ENCODE results near the gene ORC5. TPM values are rescaled to one million over a fixed set of nuclear protein-coding genes. Genes with fewer than 3 reads are reported as not detected.
"Not testable (repeated sequence)": the region's sequence is repeated elsewhere in the genome, so short reads cannot be mapped to it uniquely, and the experiment has no call there.

Gene ORC5
- total RNA-seq, 2 donors from 2014 or later = 12.9 to 17.6 TPM

DNA sequence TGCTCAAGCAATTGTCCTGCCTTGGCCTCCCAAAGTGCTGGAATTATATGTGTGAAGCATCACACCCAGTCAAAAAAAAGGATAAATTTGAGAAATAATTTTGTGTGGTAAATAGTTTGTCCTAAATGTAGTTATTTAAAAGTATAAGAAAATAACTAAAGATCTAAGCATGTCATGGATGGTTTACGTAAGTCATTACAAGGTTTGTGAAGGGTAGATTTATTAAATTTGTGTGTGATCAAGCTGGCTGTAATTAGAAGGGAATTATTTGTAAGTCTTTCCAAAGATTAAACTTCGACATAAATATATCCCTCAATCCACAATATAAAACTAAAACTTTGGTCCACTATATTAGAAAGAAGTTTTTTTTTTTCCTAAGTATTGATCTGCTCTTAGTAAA lies 28.6 kb downstream of the ORC5 start:
- intact Hi-C loops (cut with DNase I) = no loop called here

GRCh38 chr7:104177565-104178083 lies 30.2 kb downstream of the ORC5 start:
- H3K9me3 ChIP-seq; ATAC-seq; H3K4me3 ChIP-seq; DNase-seq; intact Hi-C loops (cut with DNase I); H3K36me3 ChIP-seq (replicated peaks in 1 of 2; ENCODE audit: insufficient read depth in 1 of 2, low read depth in 2 of 2); H3K27ac ChIP-seq; H3K27me3 ChIP-seq; H3K4me1 ChIP-seq: not testable (repeated sequence)
- 94 to 97% methylated on average over 6 of the region's 6 CpGs for WGBS, 2 donors

More for the DNA sequence above, 28.6 kb downstream of the ORC5 start:
- Histone ChIP-seq H3K4me3 (no peak overlapping the region), H3K9me3 (no peaks in the 10 kb centered on the region), H3K4me1 (no peaks in the 10 kb centered on the region), H3K27ac (no peak overlapping the region), H3K36me3 (replicated peaks in 1 of 2; ENCODE audit: insufficient read depth in 1 of 2, low read depth in 2 of 2) (no peaks in the 10 kb centered on the region), H3K27me3 (no peaks in the 10 kb centered on the region)
- 92 to 99% methylated on average over 2 of the region's 2 CpGs for WGBS, 2 donors
- DNase-seq (no peak), ATAC-seq (no peak)
- TF ChIP-seq POLR2A (IDR thresholded peaks at IDR 0.05) (no peak), CTCF (IDR thresholded peaks at IDR 0.05) (no peak)

- intact Hi-C loops (cut with DNase I) = no loop called here
- ATAC-seq (no peak), DNase-seq (no peak)
- H3K4me1 ChIP-seq = no peaks in the 10 kb centered on the region
- no peak overlapping the region for H3K27ac ChIP-seq
- no peak for TF ChIP-seq POLR2A (IDR thresholded peaks at IDR 0.05)
- TF ChIP-seq CTCF (IDR thresholded peaks at IDR 0.05) = no peak
- WGBS, 2 donors = 77% methylated on average over 4 of the region's 4 CpGs
- H3K27me3 ChIP-seq = no peaks in the 10 kb centered on the region
- H3K4me3 ChIP-seq = no peak overlapping the region
- H3K36me3 ChIP-seq (replicated peaks in 1 of 2; ENCODE audit: insufficient read depth in 1 of 2, low read depth in 2 of 2) = no peaks in the 10 kb centered on the region
- no peaks in the 10 kb centered on the region for H3K9me3 ChIP-seq
Observed at GRCh38 chr7:104176332-104176731, 31.5 kb downstream of the ORC5 start.

DNA sequence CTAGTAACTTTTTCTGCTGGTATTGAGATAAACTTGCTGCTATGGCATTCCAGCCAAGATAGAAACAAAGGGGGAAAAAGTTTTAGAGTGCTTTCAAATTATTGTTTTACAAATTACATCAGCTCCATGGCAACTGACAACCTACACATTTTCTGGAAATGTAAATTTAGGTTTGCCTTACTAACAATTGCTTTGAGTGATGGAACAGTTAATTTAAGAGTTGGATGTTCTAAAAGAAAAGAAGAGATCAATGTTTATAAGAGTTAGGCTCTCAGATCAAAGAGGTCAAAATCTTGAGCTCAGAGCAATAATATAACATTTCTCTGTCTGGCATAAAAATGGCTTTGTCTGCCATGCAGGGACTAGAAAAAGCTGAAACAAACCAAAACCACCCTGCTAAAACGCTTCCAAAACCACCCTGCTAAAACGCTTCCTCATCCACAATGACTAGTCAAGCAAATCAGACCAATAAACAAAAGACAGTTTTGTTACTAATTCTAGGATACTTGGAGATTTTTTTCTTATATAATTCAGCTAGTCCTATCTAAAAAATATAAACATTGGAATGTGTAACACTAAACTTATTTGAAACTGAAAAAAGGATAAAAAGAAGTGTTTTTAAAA lies 32.3 kb downstream of the ORC5 start:
- Histone ChIP-seq H3K4me3 (no peak overlapping the region), H3K36me3 (replicated peaks in 1 of 2; ENCODE audit: insufficient read depth in 1 of 2, low read depth in 2 of 2) (no peaks in the 10 kb centered on the region), H3K27me3 (no peaks in the 10 kb centered on the region), H3K9me3 (no peaks in the 10 kb centered on the region), H3K4me1 (no peaks in the 10 kb centered on the region), H3K27ac (no peak overlapping the region)
- 80 to 90% methylated on average over 2 of the region's 2 CpGs for WGBS, 2 donors
- TF ChIP-seq POLR2A (IDR thresholded peaks at IDR 0.05) (no peak), CTCF (IDR thresholded peaks at IDR 0.05) (no peak)
- DNase-seq (no peak), ATAC-seq (no peak)
- intact Hi-C loops (cut with DNase I) = no loop called here

DNA sequence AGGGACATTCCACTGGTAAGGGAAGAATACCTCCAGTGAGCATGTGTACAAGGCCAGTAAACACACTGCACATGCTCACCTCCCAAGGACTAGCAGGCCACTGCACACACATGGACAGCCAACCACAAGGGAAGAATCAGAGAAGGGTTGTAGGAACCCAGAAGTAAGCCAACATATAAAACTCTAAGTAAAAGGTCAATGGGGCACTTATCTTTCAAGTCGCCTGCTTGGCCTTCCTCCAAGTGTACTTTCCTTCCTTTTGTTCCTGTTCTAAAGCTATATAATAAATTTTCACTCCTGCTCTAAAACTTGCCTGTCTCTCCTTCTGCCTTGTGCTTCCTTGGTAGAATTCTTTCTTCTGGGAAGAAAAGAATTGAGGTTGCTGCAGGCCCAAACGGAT lies 33.0 kb downstream of the ORC5 start:
- Histone ChIP-seq H3K4me3 (no peak overlapping the region), H3K4me1 (no peaks in the 10 kb centered on the region), H3K27ac (no peak overlapping the region), H3K9me3 (no peaks in the 10 kb centered on the region), H3K27me3 (no peaks in the 10 kb centered on the region), H3K36me3 (replicated peaks in 1 of 2; ENCODE audit: insufficient read depth in 1 of 2, low read depth in 2 of 2) (no peaks in the 10 kb centered on the region)
- DNase-seq = no peak
- intact Hi-C loops (cut with DNase I) = no loop called here
- TF ChIP-seq POLR2A (IDR thresholded peaks at IDR 0.05) (no peak), CTCF (IDR thresholded peaks at IDR 0.05) (no peak)
- WGBS, 2 donors = 62 to 64% methylated on average over 2 of the region's 2 CpGs
- no peak for ATAC-seq

All from body of pancreas (tissue), 4 donors.